ENCODE results near the gene CPO.

CPO gene

GRCh38 chr2:206915121-206915520 is 24.2 kb upstream of the CPO start:
- no peaks in the 10 kb centered on the region for H3K9me3 ChIP-seq (ENCODE audit: insufficient read depth, low read depth, low read length)
- TF ChIP-seq EZH2phosphoT487 (IDR thresholded peaks at IDR 0.05; ENCODE audit: borderline replicate concordance) = no peak
- no peak for TF ChIP-seq CTCF (conservative IDR thresholded peaks at IDR 0.05; ENCODE audit: low read length)
- H4K20me1 ChIP-seq (ENCODE audit: insufficient read depth, low read length, poor library complexity, severe bottlenecking) = no peaks in the 10 kb centered on the region
- H3K4me3 ChIP-seq (ENCODE audit: low read length, poor library complexity, severe bottlenecking) = no peak overlapping the region
- H3K9me2 ChIP-seq (replicated peaks; ENCODE audit: low read depth, low read length) = no peaks in the 10 kb centered on the region
- peaks cover 4% of the 10 kb centered on the region for H3K4me1 ChIP-seq (ENCODE audit: insufficient read depth, low read length, poor library complexity, severe bottlenecking)
- no peak overlapping the region for H3K4me2 ChIP-seq (ENCODE audit: low read depth, low read length, poor library complexity, severe bottlenecking)
- no peaks in the 10 kb centered on the region for H3F3A ChIP-seq (ENCODE audit: low read depth)
- H2AFZ ChIP-seq (ENCODE audit: low read length) = peak overlapping the region; percentile 32; the same call in 1 of the 2 replicates
- no peaks in the 10 kb centered on the region for H3K27me3 ChIP-seq (ENCODE audit: insufficient read depth, low read length, poor library complexity, severe bottlenecking)
- H3K36me3 ChIP-seq (ENCODE audit: insufficient read depth, low read length) = no peaks in the 10 kb centered on the region
- no peaks in the 10 kb centered on the region for H3K79me2 ChIP-seq (ENCODE audit: insufficient read depth, low read length)
- H3K9ac ChIP-seq (ENCODE audit: low read depth, low read length, poor library complexity, severe bottlenecking) = no peak overlapping the region

- Histone ChIP-seq H3K4me1 (ENCODE audit: insufficient read depth, low read length, poor library complexity, severe bottlenecking) (peaks cover 4% of the 10 kb centered on the region), H3K27me3 (ENCODE audit: insufficient read depth, low read length, poor library complexity, severe bottlenecking) (no peaks in the 10 kb centered on the region), H2AFZ (ENCODE audit: low read length) (no peak overlapping the region), H3K4me2 (ENCODE audit: low read depth, low read length, poor library complexity, severe bottlenecking) (no peak overlapping the region), H4K20me1 (ENCODE audit: insufficient read depth, low read length, poor library complexity, severe bottlenecking) (no peaks in the 10 kb centered on the region), H3F3A (ENCODE audit: low read depth) (no peaks in the 10 kb centered on the region), H3K4me3 (ENCODE audit: low read length, poor library complexity, severe bottlenecking) (no peak overlapping the region), H3K36me3 (ENCODE audit: insufficient read depth, low read length) (no peaks in the 10 kb centered on the region), H3K9ac (ENCODE audit: low read depth, low read length, poor library complexity, severe bottlenecking) (no peak overlapping the region), H3K9me2 (replicated peaks; ENCODE audit: low read depth, low read length) (no peaks in the 10 kb centered on the region), H3K9me3 (ENCODE audit: insufficient read depth, low read depth, low read length) (no peaks in the 10 kb centered on the region), H3K79me2 (ENCODE audit: insufficient read depth, low read length) (no peaks in the 10 kb centered on the region)
- TF ChIP-seq CTCF (conservative IDR thresholded peaks at IDR 0.05; ENCODE audit: low read length) (no peak), EZH2phosphoT487 (IDR thresholded peaks at IDR 0.05; ENCODE audit: borderline replicate concordance) (no peak)
Observed at GRCh38 chr2:206918263-206918662, 21.1 kb upstream of the CPO start.

GRCh38 chr2:206920310-206920709 is 19.0 kb upstream of the CPO start:
- H3K9me2 ChIP-seq (replicated peaks; ENCODE audit: low read depth, low read length) = no peaks in the 10 kb centered on the region
- H3K27me3 ChIP-seq (ENCODE audit: insufficient read depth, low read length, poor library complexity, severe bottlenecking) = no peaks in the 10 kb centered on the region
- TF ChIP-seq EZH2phosphoT487 (IDR thresholded peaks at IDR 0.05; ENCODE audit: borderline replicate concordance) (no peak), CTCF (conservative IDR thresholded peaks at IDR 0.05; ENCODE audit: low read length) (0 out of 2 replicates have a peak, but pooled peaks have one; percentile 11)

More at GRCh38 chr2:206920310-206920709, 19.0 kb upstream of the CPO start:
- no peaks in the 10 kb centered on the region for H3K36me3 ChIP-seq (ENCODE audit: insufficient read depth, low read length)
- no peaks in the 10 kb centered on the region for H3K9me3 ChIP-seq (ENCODE audit: insufficient read depth, low read depth, low read length)
- no peak overlapping the region for H2AFZ ChIP-seq (ENCODE audit: low read length)
- no peak overlapping the region for H3K4me2 ChIP-seq (ENCODE audit: low read depth, low read length, poor library complexity, severe bottlenecking)
- no peaks in the 10 kb centered on the region for H3K4me1 ChIP-seq (ENCODE audit: insufficient read depth, low read length, poor library complexity, severe bottlenecking)
- H3F3A ChIP-seq (ENCODE audit: low read depth) = no peaks in the 10 kb centered on the region
- H4K20me1 ChIP-seq (ENCODE audit: insufficient read depth, low read length, poor library complexity, severe bottlenecking) = no peaks in the 10 kb centered on the region
- no peak overlapping the region for H3K4me3 ChIP-seq (ENCODE audit: low read length, poor library complexity, severe bottlenecking)
- H3K9ac ChIP-seq (ENCODE audit: low read depth, low read length, poor library complexity, severe bottlenecking) = no peak overlapping the region
- no peaks in the 10 kb centered on the region for H3K79me2 ChIP-seq (ENCODE audit: insufficient read depth, low read length)

Data from Loucy (cell line).